ENCODE measurements around the gene GLT1D1.

The GLT1D1 gene

GRCh38 chr12:129002427-129002826 lies 149.1 kb downstream of the GLT1D1 start:
- DNase-seq (ENCODE audit: low spot score), result no peak

- DNase-seq (ENCODE audit: low spot score), result no peak
Measured at GRCh38 chr12:129005416-129005815, 152.1 kb downstream of the GLT1D1 start.

- no peak for DNase-seq (ENCODE audit: low spot score)
Measured at GRCh38 chr12:129005829-129006228, 152.6 kb downstream of the GLT1D1 start.

GRCh38 chr12:129009833-129010622 lies 156.8 kb downstream of the GLT1D1 start:
- no peak for DNase-seq (ENCODE audit: low spot score)

- DNase-seq (ENCODE audit: low spot score), result no peak
Measured at GRCh38 chr12:129016159-129016558, 162.9 kb downstream of the GLT1D1 start.

GRCh38 chr12:129025055-129025454 lies 171.8 kb downstream of the GLT1D1 start:
- DNase-seq (ENCODE audit: low spot score), result no peak

- no peak for DNase-seq (ENCODE audit: low spot score)
Measured at GRCh38 chr12:129028844-129029243, 175.6 kb downstream of the GLT1D1 start.
